ENCODE measurements around the gene FAM118B. TPM values are rescaled to one million over a fixed set of nuclear protein-coding genes. Genes with fewer than 3 reads are reported as not detected.

Gene FAM118B
- 15.7 and 32.5 TPM in 2 replicates for total RNA-seq

DNA sequence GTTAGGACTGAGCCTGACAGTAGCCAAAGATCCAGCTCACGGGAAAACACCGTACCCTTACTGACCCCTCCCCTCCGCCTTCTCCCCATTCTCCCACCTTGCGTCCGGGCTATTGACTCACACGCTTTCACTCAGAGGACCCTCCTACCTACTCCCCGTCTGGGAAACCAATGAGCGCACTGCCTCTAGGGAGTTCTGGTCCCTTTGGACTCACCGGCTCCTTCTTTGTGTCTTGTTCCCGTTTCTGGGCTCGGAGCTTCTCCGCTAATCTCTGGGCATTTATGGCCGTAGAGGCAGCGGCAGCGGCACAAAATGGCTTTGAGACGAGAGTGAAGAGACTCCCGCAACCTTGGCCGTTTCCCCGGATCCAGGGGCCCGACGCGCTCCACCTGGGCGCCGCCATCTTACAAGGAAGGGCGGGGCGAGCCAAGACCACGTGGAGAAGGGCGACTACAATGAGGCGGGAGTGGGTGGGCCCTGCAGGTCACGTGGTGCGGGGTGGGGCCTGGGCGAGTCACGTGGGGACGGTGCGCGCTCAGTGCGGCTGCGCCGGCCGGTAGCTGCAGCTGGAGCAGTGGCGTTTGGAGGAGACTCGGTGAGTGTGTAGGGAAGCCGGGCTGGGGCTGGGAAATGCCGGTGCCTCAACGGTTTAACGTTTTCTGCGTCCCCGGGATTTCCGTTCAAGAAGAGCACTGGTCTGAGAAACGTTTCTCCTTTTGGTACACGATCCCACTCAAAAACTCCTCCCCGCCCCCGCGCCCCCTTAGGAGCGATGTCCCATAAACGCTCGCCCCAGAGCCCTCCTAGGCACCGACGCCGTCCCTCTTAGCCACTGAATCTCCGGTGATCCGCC is at the start of gene FAM118B, which contains the start of gene RPUSD4:
Gene FAM118B, plus strand, starts transcription at position 547 of the 853 bp plus-strand sequence. CDS start 23,220 bp downstream, outside the sequence.
Gene RPUSD4, minus strand, starts transcription at position 415 of the 853 bp plus-strand sequence. Its CDS starts 12 bp downstream, at position 403.

DNA sequence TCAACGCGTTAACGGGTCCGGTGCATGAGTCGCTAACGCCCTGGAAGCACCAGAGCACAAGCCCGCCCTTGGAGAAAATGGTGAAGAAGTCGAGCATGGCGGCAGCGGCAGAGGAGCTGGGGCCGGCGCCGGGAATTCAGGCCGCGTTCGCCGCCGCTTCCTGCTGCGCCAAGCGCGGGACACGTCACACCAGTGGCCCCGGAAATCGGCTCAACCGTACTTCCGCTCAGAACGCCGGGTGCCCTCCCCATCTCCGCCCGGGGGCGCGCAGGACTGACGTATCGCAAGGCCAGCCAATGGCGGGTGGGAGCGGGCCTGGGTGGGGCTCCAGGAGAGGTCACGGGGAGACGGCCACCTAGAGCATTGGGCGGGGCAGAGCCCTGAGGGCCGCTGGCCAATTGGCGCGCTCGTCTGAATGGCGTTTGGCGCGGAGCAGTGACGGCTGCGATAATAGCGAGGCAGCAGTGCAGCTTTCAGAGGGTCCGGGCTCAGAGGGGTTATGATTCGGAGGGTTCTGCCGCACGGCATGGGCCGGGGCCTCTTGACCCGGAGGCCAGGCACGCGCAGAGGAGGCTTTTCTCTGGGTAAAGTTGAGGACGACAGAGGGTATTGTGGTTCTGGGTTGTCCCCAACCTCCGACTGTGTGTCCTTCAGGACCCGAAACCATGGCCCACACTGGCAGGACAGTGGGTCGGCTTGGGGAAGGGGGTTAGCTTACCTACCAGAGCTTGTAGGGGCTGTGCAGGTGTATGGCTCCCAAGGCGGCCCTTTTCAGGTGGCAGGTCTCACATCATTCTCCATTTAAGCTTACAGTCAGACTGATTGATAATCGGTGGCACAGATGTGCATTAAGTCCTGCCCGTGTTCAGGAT is 57.4 kb downstream of the FAM118B start, which contains the start of the genes FOXRED1 and SRPRA:
Gene FOXRED1, plus strand, starts transcription at position 447 of the 872 bp plus-strand sequence. Its CDS starts 53 bp downstream, at position 500.
Gene SRPRA, minus strand, starts transcription at position 188 of the 872 bp plus-strand sequence. Its CDS starts 91 bp downstream, at position 97.

DNA sequence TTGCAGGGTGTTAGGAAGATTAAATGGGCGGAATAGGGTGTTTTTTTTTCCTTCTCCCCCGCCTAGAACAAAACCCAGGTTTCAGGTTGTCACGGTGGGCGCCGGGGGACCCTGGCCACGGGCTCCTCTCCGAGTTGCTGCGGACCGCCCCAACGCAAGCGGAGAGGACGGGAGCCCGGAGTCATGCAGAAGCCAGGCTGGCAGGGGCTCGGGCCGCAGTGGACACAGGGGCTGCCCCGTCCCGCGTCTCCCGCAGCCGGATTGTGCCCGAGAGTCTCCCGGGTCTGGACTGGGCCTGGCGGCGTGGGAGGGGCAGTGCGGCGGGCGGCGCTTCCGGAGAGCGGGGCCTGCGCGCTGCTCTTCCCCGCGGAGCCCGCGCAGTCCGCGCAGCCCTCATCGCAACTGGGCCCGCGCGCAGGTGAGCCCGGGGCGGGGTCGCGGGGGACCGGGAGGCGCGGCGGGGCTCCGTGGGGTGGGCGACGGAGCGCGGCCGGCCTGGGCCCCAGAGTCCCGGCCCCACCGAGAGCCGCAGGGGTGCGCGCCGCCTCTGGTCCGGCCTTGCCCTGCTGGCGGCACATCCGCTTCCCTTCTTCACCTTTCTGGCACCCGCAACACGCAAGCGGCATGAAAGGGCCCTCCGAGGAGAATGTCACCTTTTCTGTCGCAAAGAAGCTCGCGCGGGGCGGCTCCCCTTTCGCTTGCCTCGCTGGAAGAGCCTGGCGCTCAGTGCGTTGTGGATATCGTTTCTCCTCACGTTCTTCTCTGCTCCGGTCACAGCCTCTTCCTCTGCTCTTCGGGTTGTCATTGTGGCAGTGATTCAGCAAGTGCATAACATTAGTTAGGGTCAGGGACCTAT is 71.4 kb downstream of the FAM118B start, which contains the start of gene TIRAP:
Gene TIRAP, plus strand, starts transcription at position 358 of the 856 bp plus-strand sequence. CDS start 7,802 bp downstream, outside the sequence.

GRCh38 chr11:126303623-126304456 is 92.3 kb downstream of the FAM118B start, which contains the start of gene DCPS:
Gene DCPS (plus strand): TSS chr11:126304060. CDS start chr11:126304081, 21 bp downstream.

Other genes with a start within 250 kb of the FAM118B start
- gene CDON, start 148.9 kb upstream of the FAM118B start, total RNA-seq: 0.81 and 7.0 TPM in 2 replicates
- 31.7 and 38.6 TPM in 2 replicates for gene RPUSD4, start 132 bp upstream of the FAM118B start, total RNA-seq
- gene SRPRA, start 57.1 kb downstream of the FAM118B start, total RNA-seq: 33.2 and 97.5 TPM in 2 replicates
- 9.4 and 17.3 TPM in 2 replicates for gene FOXRED1, start 57.4 kb downstream of the FAM118B start, total RNA-seq
- 1.9 and 4.9 TPM in 2 replicates for gene TIRAP, start 71.3 kb downstream of the FAM118B start, total RNA-seq
- gene DCPS, start 92.3 kb downstream of the FAM118B start, total RNA-seq: 6.4 and 7.6 TPM in 2 replicates
- 8.4 and 12.7 TPM in 2 replicates for gene ST3GAL4, start 143.9 kb downstream of the FAM118B start, total RNA-seq